C4-2B (cell line): ENCODE results near the gene ZDHHC5.
"Not testable (repeated sequence)": the region's sequence is repeated elsewhere in the genome, so short reads cannot be mapped to it uniquely, and the experiment has no call there.

Source experiments
- H3K27ac ChIP-seq: fragments of 450-650 bp; 2 replicates; pipeline ENCODE4 v1.5.1; 2017
- CTCF ChIP-seq: fragments of 450-650 bp; conservative IDR thresholded peaks from 2 replicates; pipeline ENCODE4 v1.5.1; 2017; ENCODE audit warnings: mild to moderate bottlenecking
- ZFX ChIP-seq: fragments of 450-650 bp; IDR thresholded peaks from 2 replicates; pipeline ENCODE4 v1.6.1; 2017

Gene ZDHHC5

GRCh38 chr11:57649826-57650738 is 17.8 kb upstream of the ZDHHC5 start, which contains the start of gene YPEL4:
Gene YPEL4, minus strand, starts transcription at chr11:57649912. Its CDS starts 2,805 bp downstream, at chr11:57647107.
- no peak within 1 kb of the TSS for H3K27ac ChIP-seq
- TF ChIP-seq ZFX (no peak), CTCF (no peak)

- no peak overlapping the region for H3K27ac ChIP-seq
- no peak for TF ChIP-seq ZFX
- TF ChIP-seq CTCF = no peak
These were observed 17.2 kb upstream of the ZDHHC5 start for GRCh38 chr11:57650739-57651090.

GRCh38 chr11:57651408-57651807 is 16.5 kb upstream of the ZDHHC5 start:
- H3K27ac ChIP-seq = no peak overlapping the region
- TF ChIP-seq CTCF (no peak), ZFX (no peak)

GRCh38 chr11:57652230-57652629 is 15.7 kb upstream of the ZDHHC5 start:
- not testable (repeated sequence) for H3K27ac ChIP-seq

- H3K27ac ChIP-seq = no peak overlapping the region
- no peak for TF ChIP-seq CTCF
- TF ChIP-seq ZFX = no peak
These were observed 15.3 kb upstream of the ZDHHC5 start for GRCh38 chr11:57652662-57653061.

GRCh38 chr11:57653163-57653562 is 14.8 kb upstream of the ZDHHC5 start:
- no peak overlapping the region for H3K27ac ChIP-seq
- no peak for TF ChIP-seq ZFX
- TF ChIP-seq CTCF = no peak

- H3K27ac ChIP-seq = peak overlapping the region; percentile 61
- no peak for TF ChIP-seq ZFX
- TF ChIP-seq CTCF = no peak
These were observed 11.1 kb upstream of the ZDHHC5 start for GRCh38 chr11:57656885-57657193.
